Lower leg skin (tissue), 4 donors: ENCODE results near the gene NEURL4. TPM values are rescaled to one million over a fixed set of nuclear protein-coding genes. Genes with fewer than 3 reads are reported as not detected.

Experiments
- DNase-seq, 2 donors: peaks; one replicate each; pipeline ENCODE4 v3.0.0-alpha.2; 2019; ENCODE audit warnings: low spot score in 2 of 2
- H3K4me3 ChIP-seq: fragments of 200-600 bp; sonication (generic); 2 replicates; pipeline ENCODE4 v1.5.1; 2017; ENCODE audit warnings: mild to moderate bottlenecking, low read depth; ENCODE audit not compliant: poor library complexity, severe bottlenecking
- POLR2A ChIP-seq, 2 donors: fragments of 450-650 bp; IDR thresholded peaks; one replicate each; pipeline ENCODE4 v1.6.1; 2016 to 2017; ENCODE audit warnings: antibody characterized with exemption in 2 of 2, mild to moderate bottlenecking in 1 of 2, moderate library complexity in 1 of 2
- WGBS, 2 donors: methylation state at CpG; one replicate each; pipeline ENCODE4 v1.1.5; 2018; 5-methylcytosine and 5-hydroxymethylcytosine counted together
- intact Hi-C: fragments of 100-400 bp; cut with DNase I; formaldehyde crosslinking; loops from one replicate; pipeline ENCODE4 v1.15.0; 2023; ENCODE audit warnings: low total_unique reads
- total RNA-seq, 4 donors: library from RNA; depleted of rRNA; stranded (reverse); fragments of >200 nt; gene quantifications; one replicate each; pipeline ENCODE4 v1.1.0, GENCODE V29; 2016
- TF ChIP-seq, protein P1 (sequence below), 3 donors: fragments of 450-650 bp; IDR thresholded peaks; one replicate each; pipeline ENCODE4 v1.5.1; 2016; ENCODE audit warnings: antibody characterized with exemption in 3 of 3, mild to moderate bottlenecking in 3 of 3, moderate library complexity in 2 of 3

The NEURL4 gene
- total RNA-seq, 4 donors from 2014 or later = 13.3 to 44.8 (median 22.3) TPM

DNA sequence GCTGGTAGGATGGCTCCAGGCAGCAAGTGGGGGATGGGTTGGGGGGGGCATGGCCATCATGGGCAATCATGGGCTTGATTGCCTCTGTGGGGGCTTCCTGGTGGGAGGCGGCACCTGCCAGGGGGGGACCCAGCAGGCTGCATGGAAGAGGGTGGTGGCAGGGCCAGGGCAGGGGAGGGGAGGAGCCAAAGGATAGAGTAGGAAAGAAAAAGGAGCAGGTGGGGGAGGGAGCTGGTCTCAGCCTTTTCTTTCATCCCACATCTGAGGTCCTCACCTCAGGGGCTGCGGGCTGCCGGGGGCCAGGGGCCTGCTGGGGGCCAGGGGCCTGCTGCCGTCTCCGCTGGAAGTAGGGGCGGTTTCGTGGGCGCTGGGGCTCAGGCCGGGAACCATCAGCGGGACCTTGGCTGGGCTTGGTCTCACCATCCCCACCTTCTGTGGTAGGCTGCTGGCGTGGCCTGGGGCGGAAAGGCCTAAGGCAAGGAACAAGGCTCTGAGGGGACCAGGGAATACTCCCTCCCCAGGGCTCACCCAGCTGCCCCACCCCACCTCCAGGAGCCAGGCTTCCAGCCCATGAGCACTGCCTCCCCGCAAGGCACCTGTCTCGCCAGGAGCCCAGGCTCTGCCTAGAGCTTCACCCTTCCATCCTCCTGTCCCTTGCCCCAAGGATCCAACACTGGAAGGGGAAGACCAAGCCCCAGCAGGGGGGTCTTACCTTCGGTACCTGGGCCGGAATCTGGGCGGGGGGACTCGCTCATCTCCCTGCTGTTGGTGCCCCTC, 39.7 kb downstream of the NEURL4 start:
- TF ChIP-seq, protein P1, sequence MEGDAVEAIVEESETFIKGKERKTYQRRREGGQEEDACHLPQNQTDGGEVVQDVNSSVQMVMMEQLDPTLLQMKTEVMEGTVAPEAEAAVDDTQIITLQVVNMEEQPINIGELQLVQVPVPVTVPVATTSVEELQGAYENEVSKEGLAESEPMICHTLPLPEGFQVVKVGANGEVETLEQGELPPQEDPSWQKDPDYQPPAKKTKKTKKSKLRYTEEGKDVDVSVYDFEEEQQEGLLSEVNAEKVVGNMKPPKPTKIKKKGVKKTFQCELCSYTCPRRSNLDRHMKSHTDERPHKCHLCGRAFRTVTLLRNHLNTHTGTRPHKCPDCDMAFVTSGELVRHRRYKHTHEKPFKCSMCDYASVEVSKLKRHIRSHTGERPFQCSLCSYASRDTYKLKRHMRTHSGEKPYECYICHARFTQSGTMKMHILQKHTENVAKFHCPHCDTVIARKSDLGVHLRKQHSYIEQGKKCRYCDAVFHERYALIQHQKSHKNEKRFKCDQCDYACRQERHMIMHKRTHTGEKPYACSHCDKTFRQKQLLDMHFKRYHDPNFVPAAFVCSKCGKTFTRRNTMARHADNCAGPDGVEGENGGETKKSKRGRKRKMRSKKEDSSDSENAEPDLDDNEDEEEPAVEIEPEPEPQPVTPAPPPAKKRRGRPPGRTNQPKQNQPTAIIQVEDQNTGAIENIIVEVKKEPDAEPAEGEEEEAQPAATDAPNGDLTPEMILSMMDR (IDR thresholded peaks at IDR 0.05) = no peak
- no peak for TF ChIP-seq POLR2A (IDR thresholded peaks at IDR 0.05)
- intact Hi-C loops = no loop called here
- DNase-seq = no peak
- no peak overlapping the region for H3K4me3 ChIP-seq
- 73 to 84% methylated on average over 14 to 16 of the region's 18 CpGs for WGBS, 2 donors

DNA sequence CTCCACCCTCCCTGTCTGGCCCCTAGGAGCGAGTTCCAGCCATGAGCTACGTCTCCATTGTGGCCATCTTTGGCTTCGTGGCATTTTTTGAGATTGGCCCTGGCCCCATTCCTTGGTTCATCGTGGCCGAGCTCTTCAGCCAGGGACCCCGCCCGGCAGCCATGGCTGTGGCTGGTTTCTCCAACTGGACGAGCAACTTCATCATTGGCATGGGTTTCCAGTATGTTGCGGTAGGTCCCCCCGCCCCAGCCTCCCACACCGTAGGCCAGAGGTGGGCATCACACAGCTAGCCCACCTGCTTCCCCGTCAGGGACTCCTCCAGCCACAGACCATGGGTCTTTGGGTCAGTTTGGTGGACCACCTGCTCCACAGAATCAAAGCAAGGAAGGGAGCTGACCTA, 43.5 kb downstream of the NEURL4 start:
- no peak for DNase-seq
- no peak overlapping the region for H3K4me3 ChIP-seq
- 86 to 89% methylated on average over 12 of the region's 12 CpGs for WGBS, 2 donors
- intact Hi-C loops = no loop called here
- no peak for TF ChIP-seq POLR2A (IDR thresholded peaks at IDR 0.05)
- TF ChIP-seq, protein P1 (IDR thresholded peaks at IDR 0.05) = no peak

DNA sequence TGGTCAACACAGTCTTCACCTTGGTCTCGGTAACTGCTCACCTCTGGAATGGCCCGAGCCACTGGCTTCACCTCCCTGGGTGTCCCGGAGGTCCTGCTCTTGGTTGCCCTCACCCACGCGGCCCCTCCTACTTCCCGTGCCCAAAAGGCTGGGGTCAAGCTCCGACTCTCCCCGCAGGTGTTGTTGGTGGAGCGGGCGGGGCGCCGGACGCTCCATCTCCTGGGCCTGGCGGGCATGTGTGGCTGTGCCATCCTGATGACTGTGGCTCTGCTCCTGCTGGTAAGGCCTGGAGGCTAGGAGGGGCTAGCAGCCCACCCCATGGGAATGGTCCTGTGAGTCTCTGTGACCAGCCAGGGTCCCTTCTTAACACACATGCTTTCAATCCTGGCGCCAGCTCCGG, 44.2 kb downstream of the NEURL4 start:
- no peak for TF ChIP-seq POLR2A (IDR thresholded peaks at IDR 0.05)
- TF ChIP-seq, protein P1 (IDR thresholded peaks at IDR 0.05) = no peak

DNA sequence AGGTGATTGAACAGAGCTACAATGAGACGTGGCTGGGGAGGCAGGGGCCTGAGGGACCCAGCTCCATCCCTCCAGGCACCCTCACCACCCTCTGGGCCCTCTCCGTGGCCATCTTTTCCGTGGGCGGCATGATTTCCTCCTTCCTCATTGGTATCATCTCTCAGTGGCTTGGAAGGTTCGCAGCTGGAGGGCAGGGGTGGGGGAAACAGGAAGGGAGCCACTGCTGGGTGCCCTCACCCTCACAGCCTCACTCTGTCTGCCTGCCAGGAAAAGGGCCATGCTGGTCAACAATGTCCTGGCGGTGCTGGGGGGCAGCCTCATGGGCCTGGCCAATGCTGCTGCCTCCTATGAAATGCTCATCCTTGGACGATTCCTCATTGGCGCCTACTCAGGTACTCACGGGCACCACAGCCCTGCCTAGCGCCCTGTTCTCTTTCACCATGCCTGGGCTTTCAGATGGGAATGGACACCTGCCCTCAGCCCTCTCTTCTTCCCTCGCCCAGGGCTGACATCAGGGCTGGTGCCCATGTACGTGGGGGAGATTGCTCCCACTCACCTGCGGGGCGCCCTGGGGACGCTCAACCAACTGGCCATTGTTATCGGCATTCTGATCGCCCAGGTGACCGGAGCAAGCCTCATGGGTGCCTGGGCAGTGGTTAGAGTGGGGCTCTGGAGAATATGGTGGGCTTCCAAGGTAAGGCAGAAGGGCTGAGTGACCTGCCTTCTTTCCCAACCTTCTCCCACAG, 45.5 kb downstream of the NEURL4 start:
- 81 to 87% methylated on average over 18 of the region's 18 CpGs for WGBS, 2 donors
- H3K4me3 ChIP-seq = no peak overlapping the region
- intact Hi-C loops = no loop called here
- no peak for DNase-seq
- no peak for TF ChIP-seq POLR2A (IDR thresholded peaks at IDR 0.05)
- TF ChIP-seq, protein P1 (IDR thresholded peaks at IDR 0.05) = no peak

More for the DNA sequence above, 44.2 kb downstream of the NEURL4 start:
- 91 to 95% methylated on average over 9 to 16 of the region's 16 CpGs for WGBS, 2 donors
- H3K4me3 ChIP-seq = no peak overlapping the region
- DNase-seq = no peak
- intact Hi-C loops = no loop called here

DNA sequence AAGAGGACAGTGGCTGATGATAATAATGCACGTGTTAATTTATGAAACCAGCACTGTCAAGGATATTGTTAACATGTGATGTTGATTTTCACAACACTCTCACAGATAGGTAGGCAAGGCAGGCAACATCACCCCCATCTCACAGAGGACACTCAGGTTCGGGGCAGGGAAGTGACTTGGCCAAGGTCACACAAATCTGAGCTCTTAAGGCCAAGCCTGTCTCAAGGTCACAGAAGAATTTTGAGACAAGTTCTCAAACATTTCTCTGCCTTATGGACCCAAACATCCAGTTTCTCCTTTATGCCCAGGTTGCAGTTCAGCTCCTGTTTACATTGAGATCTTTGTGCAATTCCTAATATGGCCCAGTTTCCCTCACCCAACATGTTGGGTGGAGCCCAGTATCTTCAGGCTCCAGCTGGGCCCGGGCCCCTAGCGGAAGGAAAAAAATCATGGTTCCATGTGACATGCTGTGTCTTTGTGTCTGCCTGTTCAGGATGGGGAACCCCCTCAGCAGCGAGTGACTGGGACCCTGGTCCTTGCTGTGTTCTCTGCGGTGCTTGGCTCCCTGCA, 46.3 kb downstream of the NEURL4 start:
- TF ChIP-seq, protein P1 (IDR thresholded peaks at IDR 0.05) = no peak
- no peak for TF ChIP-seq POLR2A (IDR thresholded peaks at IDR 0.05)
- intact Hi-C loops = no loop called here
- 39 to 40% methylated on average over 6 of the region's 6 CpGs for WGBS, 2 donors
- DNase-seq = no peak
- H3K4me3 ChIP-seq = no peak overlapping the region
